SK-N-SH (cell line): ENCODE data around the gene TNNT3. TPM values are rescaled to one million over a fixed set of nuclear protein-coding genes. Genes with fewer than 3 reads are reported as not detected.

ENCODE experiments used
- CTCF ChIA-PET: fragments of 300-600, 350-600 bp; formaldehyde crosslinking; extraction: SDS; loops from one replicate; lab custom pipeline; 2021; lab: Yijun Ruan, JAX
- POLR2A ChIA-PET: fragments of 350-600 bp; sonication (Branson Sonifier 250); formaldehyde crosslinking; extraction: SDS; loops from one replicate; lab custom pipeline; 2020; ENCODE audit warnings: antibody characterized with exemption, inconsistent platforms; lab: Yijun Ruan, JAX
- DNase-seq: peaks from one replicate; pipeline ENCODE4 v3.0.0; 2012
- H2AFZ ChIP-seq: fragments of 200-600 bp; sonication (generic); 2 replicates; pipeline ENCODE4 v1.8.1; 2016; ENCODE audit warnings: antibody characterized with exemption, mild to moderate bottlenecking, low read depth
- H3F3A ChIP-seq: fragments of 200-600 bp; sonication (generic); replicated peaks from 2 replicates; pipeline ENCODE3; 2016; ENCODE audit warnings: antibody characterized with exemption, mild to moderate bottlenecking; ENCODE audit not compliant: insufficient read depth
- H3K27ac ChIP-seq, 2 experiments: fragments of 200-500 bp in 1 of 2; fragments of 200-600 bp in 1 of 2; sonication (Bioruptor generic) in 1 of 2; sonication (generic), shearing (Covaris generic) in 1 of 2; 2 replicates each; pipeline versions ENCODE4 v1.5.1 to v1.6.1; 2014 to 2016; ENCODE audit warnings: low read depth in 2 of 2, inconsistent platforms in 1 of 2, low read length in 1 of 2, mild to moderate bottlenecking in 1 of 2, mixed read lengths in 1 of 2
- H3K27me3 ChIP-seq: fragments of 200-600 bp; sonication (generic), shearing (Covaris generic); 2 replicates; pipeline ENCODE4 v1.6.1; 2016; ENCODE audit warnings: mixed run types; ENCODE audit not compliant: insufficient read depth
- H3K36me3 ChIP-seq, 2 experiments: fragments of 200-500 bp in 1 of 2; fragments of 200-600 bp in 1 of 2; sonication (Bioruptor generic) in 1 of 2; sonication (generic) in 1 of 2; replicated peaks in 1 of 2; 2 replicates each; pipeline versions ENCODE3 to v1.5.1; 2014 to 2016; ENCODE audit warnings: low read length in 1 of 2, mild to moderate bottlenecking in 1 of 2; ENCODE audit not compliant: insufficient read depth in 2 of 2, control insufficient read depth in 1 of 2
- H3K4me1 ChIP-seq, 2 experiments: fragments of 200-500 bp in 1 of 2; fragments of 200-600 bp in 1 of 2; sonication (Bioruptor generic) in 1 of 2; sonication (generic), shearing (Covaris generic) in 1 of 2; 2 replicates each; pipeline versions ENCODE4 v1.5.1 to v1.6.1; 2014 to 2016; ENCODE audit warnings: low read depth in 1 of 2, low read length in 1 of 2, mixed run types in 1 of 2; ENCODE audit not compliant: insufficient read depth in 2 of 2, control insufficient read depth in 1 of 2
- H3K4me2 ChIP-seq: fragments of 200-600 bp; sonication (generic), shearing (Covaris generic); 2 replicates; pipeline ENCODE4 v1.6.1; 2017; ENCODE audit warnings: mixed run types
- H3K4me3 ChIP-seq, 2 experiments: fragments of 200-500 bp in 1 of 2; fragments of 200-600 bp in 1 of 2; sonication (Bioruptor generic) in 1 of 2; sonication (generic), shearing (Covaris generic) in 1 of 2; 2 replicates each; pipeline versions ENCODE4 v1.5.1 to v1.8.1; 2014 to 2016; ENCODE audit warnings: low read depth in 2 of 2, inconsistent platforms in 1 of 2, low read length in 1 of 2, mild to moderate bottlenecking in 1 of 2, mixed read lengths in 1 of 2, moderate library complexity in 1 of 2
- H3K79me2 ChIP-seq: fragments of 200-600 bp; sonication (generic); 2 replicates; pipeline ENCODE4 v1.8.1; 2017; ENCODE audit warnings: mild to moderate bottlenecking; ENCODE audit not compliant: insufficient read depth
- H3K9ac ChIP-seq: fragments of 200-600 bp; sonication (generic); 2 replicates; pipeline ENCODE4 v1.6.1; 2017; ENCODE audit warnings: mixed run types
- H3K9me2 ChIP-seq: fragments of 200-600 bp; sonication (generic); 2 replicates; pipeline ENCODE4 v1.6.1; 2017; ENCODE audit warnings: mixed run types
- H3K9me3 ChIP-seq: fragments of 200-600 bp; sonication (generic); 2 replicates; pipeline ENCODE4 v1.6.1; 2017; ENCODE audit warnings: mixed run types, mild to moderate bottlenecking, moderate library complexity
- H4K20me1 ChIP-seq: fragments of 200-600 bp; sonication (generic); 2 replicates; pipeline ENCODE4 v1.6.1; 2017; ENCODE audit warnings: mild to moderate bottlenecking, mixed run types; ENCODE audit not compliant: insufficient read depth
- CHD2 ChIP-seq: fragments of 150-350 bp; IDR thresholded peaks from 2 replicates; pipeline ENCODE4 v1.6.1; 2018; ENCODE audit warnings: low read length; ENCODE audit not compliant: partially characterized antibody
- ELF1 ChIP-seq: IDR thresholded peaks from 2 replicates; pipeline ENCODE4 v1.4.0; 2012
- FOSL2 ChIP-seq: IDR thresholded peaks from 2 replicates; pipeline ENCODE4 v1.4.0; 2012; ENCODE audit warnings: low read depth, mild to moderate bottlenecking, moderate library complexity, borderline replicate concordance
- FOXM1 ChIP-seq: IDR thresholded peaks from 2 replicates; pipeline ENCODE4 v1.4.0; 2012; ENCODE audit warnings: low read depth, mild to moderate bottlenecking
- GABPA ChIP-seq: IDR thresholded peaks from 2 replicates; pipeline ENCODE4 v1.4.0; 2012; ENCODE audit warnings: low read depth, mild to moderate bottlenecking
- GATA2 ChIP-seq: sonication (generic); formaldehyde crosslinking; IDR thresholded peaks from 2 replicates; pipeline ENCODE4 v1.5.0; 2020; ENCODE audit warnings: mild to moderate bottlenecking, missing genetic modification reagents
- PBX3 ChIP-seq: IDR thresholded peaks from 2 replicates; pipeline ENCODE4; 2012
- POLR2AphosphoS5 ChIP-seq: IDR thresholded peaks from 2 replicates; pipeline ENCODE4 v1.6.1; 2012; ENCODE audit warnings: low read depth, low read length
- RAD21 ChIP-seq: IDR thresholded peaks from 2 replicates; pipeline ENCODE4 v1.6.1; 2012; ENCODE audit warnings: mild to moderate bottlenecking, low read length
- RCOR1 ChIP-seq: fragments of 150-350 bp; IDR thresholded peaks from 2 replicates; pipeline ENCODE4 v1.6.1; 2017; ENCODE audit warnings: antibody characterized with exemption, low read length
- RFX5 ChIP-seq: IDR thresholded peaks from 2 replicates; pipeline ENCODE4 v1.6.1; 2012; ENCODE audit warnings: mild to moderate bottlenecking, improper control_type of control experiment, low read length
- SMC3 ChIP-seq: IDR thresholded peaks from 2 replicates; pipeline ENCODE4 v1.6.1; 2012; ENCODE audit warnings: low read depth, low read length, improper control_type of control experiment
- TCF12 ChIP-seq: IDR thresholded peaks from 2 replicates; pipeline ENCODE4 v1.4.0; 2012
- TEAD4 ChIP-seq: IDR thresholded peaks from 2 replicates; pipeline ENCODE4 v1.4.0; 2012; ENCODE audit warnings: mild to moderate bottlenecking, borderline replicate concordance; ENCODE audit not compliant: insufficient read depth
- YY1 ChIP-seq: IDR thresholded peaks from 2 replicates; pipeline ENCODE4 v1.4.0; 2012; ENCODE audit warnings: low read depth, mild to moderate bottlenecking
- WGBS: methylation state at CpG from one replicate; pipeline ENCODE4 v1.1.6; 2017; ENCODE audit warnings: low lambda C conversion rate; 5-methylcytosine and 5-hydroxymethylcytosine counted together
- polyA plus RNA-seq, 3 experiments: library from polyadenylated mRNA; depleted of rRNA; stranded (reverse); fragments of >200 nt; gene quantifications; 2 replicates each; pipeline ENCODE4 v1.2.3, GENCODE V29; 2012
- TF ChIP-seq, protein P1 (sequence below): IDR thresholded peaks from 2 replicates; pipeline ENCODE4 v1.4.0; 2012; ENCODE audit warnings: low read depth, borderline replicate concordance

Gene TNNT3
- polyA plus RNA-seq, 1 of the 3 experiments (the other 2 are of a cell fraction): not detected

- no peak overlapping the region for H3K27ac ChIP-seq
- no peaks in the 10 kb centered on the region for H3K9me3 ChIP-seq
- CTCF ChIA-PET: interaction anchor here (1.4 to 1.5 kb wide), 2 partner anchors 50 to 238 kb away, joined by 3 to 5 read pairs; no protein-coding TSS in a partner anchor
- H3F3A ChIP-seq: no peaks in the 10 kb centered on the region
- H3K9me2 ChIP-seq: no peaks in the 10 kb centered on the region
- H3K4me2 ChIP-seq: no peak overlapping the region
- H2AFZ ChIP-seq: no peak overlapping the region
- 78% methylated on average over 10 of the region's 11 CpGs for WGBS
- DNase-seq: peak; percentile 32
- H3K4me3 ChIP-seq: no peak overlapping the region
- no peaks in the 10 kb centered on the region for H3K36me3 ChIP-seq
- TF ChIP-seq YY1: no peak
- TF ChIP-seq CHD2: no peak
- TF ChIP-seq TCF12: no peak
- no peak for TF ChIP-seq RAD21
- TF ChIP-seq RCOR1: no peak
- no peak for TF ChIP-seq RFX5
- no peak for TF ChIP-seq FOXM1
- TF ChIP-seq GABPA: no peak
- no peak for TF ChIP-seq POLR2AphosphoS5
- H3K4me1 ChIP-seq: peaks cover 0 to 7% of the 10 kb centered on the region in 2 experiments; a peak in 1 of 4 replicates
- no peaks in the 10 kb centered on the region for H3K79me2 ChIP-seq
- H3K27me3 ChIP-seq: no peaks in the 10 kb centered on the region
- H4K20me1 ChIP-seq: no peaks in the 10 kb centered on the region
- H3K9ac ChIP-seq: no peak overlapping the region
- POLR2A ChIA-PET: no interaction called here
Observed at GRCh38 chr11:1932105-1932480, 12.6 kb downstream of the TNNT3 start.

DNA sequence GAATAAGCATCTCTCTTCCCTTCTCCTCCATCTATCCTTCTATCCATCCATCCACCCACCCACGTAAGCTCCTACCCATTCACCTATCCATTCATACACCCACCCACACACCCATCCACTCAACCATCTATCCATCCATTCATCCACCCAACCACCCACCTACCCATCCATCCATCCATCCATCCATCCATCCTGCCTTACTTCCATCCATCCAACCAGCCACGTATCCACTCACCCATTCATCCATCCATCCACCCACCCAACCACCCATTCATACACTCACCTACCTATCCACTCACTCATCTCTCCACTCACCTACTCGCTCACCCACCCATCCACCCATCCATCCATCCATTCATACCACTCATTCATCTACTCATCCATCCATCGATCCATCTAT lies 13.2 kb downstream of the TNNT3 start:
- CTCF ChIA-PET: interaction anchor here (1.0 to 1.5 kb wide), 3 partner anchors 41 to 239 kb away, joined by 3 to 5 read pairs (median 3); partner anchors contain the start of gene PRR33
- no peak overlapping the region for H3K9ac ChIP-seq
- TF ChIP-seq TEAD4: no peak
- TF ChIP-seq, all 33 proteins: peak for 0
- WGBS: 54% methylated on average over 4 of the region's 4 CpGs
- Histone ChIP-seq H3K36me3 (no peaks in the 10 kb centered on the region), H3K9me2 (no peaks in the 10 kb centered on the region), H3K4me2 (no peak overlapping the region), H3K9me3 (no peaks in the 10 kb centered on the region), H3K27ac (no peak overlapping the region), H3K79me2 (no peaks in the 10 kb centered on the region), H3K27me3 (no peaks in the 10 kb centered on the region), H3K4me3 (no peak overlapping the region), H2AFZ (no peak overlapping the region), H4K20me1 (no peaks in the 10 kb centered on the region), H3F3A (no peaks in the 10 kb centered on the region), H3K4me1 (peaks cover 0 to 7% of the 10 kb centered on the region in 2 experiments; a peak in 1 of 4 replicates)
- DNase-seq: no peak
- POLR2A ChIA-PET: no interaction called here

GRCh38 chr11:1933416-1934334 lies 14.2 kb downstream of the TNNT3 start:
- H2AFZ ChIP-seq: no peak overlapping the region
- no peaks in the 10 kb centered on the region for H3F3A ChIP-seq
- H3K9me2 ChIP-seq: no peaks in the 10 kb centered on the region
- H3K27ac ChIP-seq: no peak overlapping the region
- no peaks in the 10 kb centered on the region for H3K79me2 ChIP-seq
- no peak overlapping the region for H3K4me3 ChIP-seq
- TF ChIP-seq, protein P1, sequence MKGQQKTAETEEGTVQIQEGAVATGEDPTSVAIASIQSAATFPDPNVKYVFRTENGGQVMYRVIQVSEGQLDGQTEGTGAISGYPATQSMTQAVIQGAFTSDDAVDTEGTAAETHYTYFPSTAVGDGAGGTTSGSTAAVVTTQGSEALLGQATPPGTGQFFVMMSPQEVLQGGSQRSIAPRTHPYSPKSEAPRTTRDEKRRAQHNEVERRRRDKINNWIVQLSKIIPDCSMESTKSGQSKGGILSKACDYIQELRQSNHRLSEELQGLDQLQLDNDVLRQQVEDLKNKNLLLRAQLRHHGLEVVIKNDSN: no peak
- TF ChIP-seq PBX3 (no peak), RAD21 (no peak), SMC3 (no peak), YY1 (no peak), ELF1 (no peak), FOSL2 (no peak), GATA2 (CRISPR knock-in tag) (no peak)
- TF ChIP-seq, all 33 proteins: peak for 0
- ChIA-PET POLR2A (no interaction called here), CTCF (interaction anchor here (1.0 to 2.6 kb wide), 4 partner anchors 15 to 240 kb away, joined by 3 to 11 read pairs (median 5); partner anchors contain the start of gene PRR33)
- H3K9ac ChIP-seq: no peak overlapping the region
- peaks cover 0 to 8% of the 10 kb centered on the region in 2 experiments; a peak in 1 of 4 replicates for H3K4me1 ChIP-seq
- no peaks in the 10 kb centered on the region for H3K36me3 ChIP-seq
- WGBS: 52% methylated on average over 17 of the region's 18 CpGs
- no peaks in the 10 kb centered on the region for H4K20me1 ChIP-seq
- no peak overlapping the region for H3K4me2 ChIP-seq
- H3K27me3 ChIP-seq: no peaks in the 10 kb centered on the region
- H3K9me3 ChIP-seq: no peaks in the 10 kb centered on the region
- no peak for DNase-seq
